ENCODE data around the gene PGD.

GRCh38 chr1:10368194-10368593, 30.7 kb upstream of the PGD start:
- TF ChIP-seq CTCF (tag by site-specific recombination; IDR thresholded peaks at IDR 0.05) (no peak), HOXC10 (CRISPR knock-in tag; IDR thresholded peaks at IDR 0.05) (no peak), ZSCAN30 (tag by site-specific recombination; IDR thresholded peaks at IDR 0.05) (no peak), ZNF48 (tag by site-specific recombination; IDR thresholded peaks at IDR 0.05) (no peak), SP2 (tag by site-specific recombination; IDR thresholded peaks at IDR 0.05) (no peak)
